Dendritic cell treated with granulocyte-macrophage colony-stimulating factor and Interleukin-4, amounts not matched to agents 40 ng/mL and 50 ng/mL, for 4 days (primary cell): ENCODE measurements around the gene RWDD1.

Experiments used
- H3K27ac Mint-ChIP-seq: one replicate; pipeline ENCODE4 v1.8.0; 2022; ENCODE audit warnings: mild to moderate bottlenecking, mixed read lengths
- H3K27me3 Mint-ChIP-seq: one replicate; pipeline ENCODE4 v1.8.0; 2022; ENCODE audit warnings: mild to moderate bottlenecking, mixed read lengths
- H3K36me3 Mint-ChIP-seq: one replicate; pipeline ENCODE4 v1.8.0; 2022; ENCODE audit warnings: low read depth, mixed read lengths
- H3K4me1 Mint-ChIP-seq: one replicate; pipeline ENCODE4 v1.8.0; 2022; ENCODE audit warnings: low read depth, mixed read lengths
- H3K4me3 Mint-ChIP-seq: one replicate; pipeline ENCODE4 v1.8.0; 2022; ENCODE audit warnings: mild to moderate bottlenecking, moderate library complexity, mixed read lengths
- H3K9me3 Mint-ChIP-seq: one replicate; pipeline ENCODE4 v1.8.0; 2022; ENCODE audit warnings: mixed read lengths
- intact Hi-C: fragments of 100-400 bp; cut with micrococcal nuclease; formaldehyde crosslinking; loops from one replicate; pipeline ENCODE4 v1.15.0; 2022

RWDD1 gene

GRCh38 chr6:116545651-116546050 is 25.7 kb upstream of the RWDD1 start, which contains the start of gene TRAPPC3L:
Gene TRAPPC3L, minus strand, starts transcription at chr6:116545684. Its CDS starts 170 bp downstream, at chr6:116545514.
- intact Hi-C loops: no loop called here
- Mint-ChIP-seq H3K9me3 (no peaks in the 10 kb centered on the region), H3K4me1 (peaks cover 4% of the 10 kb centered on the region)

GRCh38 chr6:116547358-116547757 is 23.9 kb upstream of the RWDD1 start:
- Mint-ChIP-seq H3K4me3 (no peak overlapping the region), H3K36me3 (no peaks in the 10 kb centered on the region), H3K4me1 (peaks cover 5% of the 10 kb centered on the region), H3K9me3 (no peaks in the 10 kb centered on the region), H3K27me3 (peaks cover 1% of the 10 kb centered on the region), H3K27ac (no peak overlapping the region)
- intact Hi-C loops: no loop called here

More at GRCh38 chr6:116545651-116546050, 25.7 kb upstream of the RWDD1 start, which contains the start of gene TRAPPC3L:
- peaks cover 4% of the 10 kb centered on the region for H3K27me3 Mint-ChIP-seq
- H3K4me3 Mint-ChIP-seq: no peak within 1 kb of the TSS
- no peaks in the 10 kb centered on the region for H3K36me3 Mint-ChIP-seq
- H3K27ac Mint-ChIP-seq: no peak within 1 kb of the TSS

- Mint-ChIP-seq H3K4me1 (peaks cover 5% of the 10 kb centered on the region), H3K4me3 (no peak overlapping the region), H3K9me3 (no peaks in the 10 kb centered on the region), H3K36me3 (no peaks in the 10 kb centered on the region), H3K27ac (no peak overlapping the region), H3K27me3 (peaks cover 3% of the 10 kb centered on the region)
- intact Hi-C loops: no loop called here
Measured at GRCh38 chr6:116550796-116551195, 20.5 kb upstream of the RWDD1 start.

DNA sequence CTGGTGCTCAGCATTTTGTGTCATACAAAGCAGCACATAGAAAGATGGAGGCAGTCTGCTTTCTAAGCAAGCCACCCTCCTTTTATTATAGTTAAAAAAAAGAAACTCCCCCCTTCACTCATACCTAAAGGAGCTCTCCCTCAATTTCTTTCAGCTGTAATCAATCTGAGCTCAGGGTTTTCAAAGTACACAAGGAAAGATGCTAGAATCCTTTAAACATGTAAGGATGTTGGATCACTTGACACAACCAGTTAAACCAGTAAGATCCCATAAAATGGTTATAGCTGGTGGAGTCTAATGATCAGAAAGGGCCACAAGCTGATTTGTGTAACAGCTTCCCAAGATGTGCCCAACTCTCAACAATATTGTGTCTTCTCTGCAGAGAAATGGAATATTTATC is 17.9 kb upstream of the RWDD1 start, which contains the start of gene CALHM4:
Gene CALHM4, plus strand, starts transcription at position 301 of the 400 bp plus-strand sequence. Its CDS starts 43 bp downstream, at position 344.
- intact Hi-C loops: no loop called here
- Mint-ChIP-seq H3K9me3 (no peaks in the 10 kb centered on the region), H3K27ac (no peak within 1 kb of the TSS), H3K36me3 (no peaks in the 10 kb centered on the region), H3K27me3 (peaks cover 3% of the 10 kb centered on the region), H3K4me3 (no peak within 1 kb of the TSS), H3K4me1 (peaks cover 5% of the 10 kb centered on the region)

- Mint-ChIP-seq H3K9me3 (no peaks in the 10 kb centered on the region), H3K4me1 (no peaks in the 10 kb centered on the region), H3K36me3 (no peaks in the 10 kb centered on the region), H3K27ac (no peak overlapping the region), H3K27me3 (peaks cover 3% of the 10 kb centered on the region), H3K4me3 (no peak overlapping the region)
- intact Hi-C loops: no loop called here
Measured at GRCh38 chr6:116556065-116556464, 15.2 kb upstream of the RWDD1 start.

GRCh38 chr6:116556814-116557415 is 14.4 kb upstream of the RWDD1 start:
- H3K4me1 Mint-ChIP-seq: no peaks in the 10 kb centered on the region

GRCh38 chr6:116557893-116558292 is 13.4 kb upstream of the RWDD1 start:
- intact Hi-C loops: no loop called here
- H3K27me3 Mint-ChIP-seq: peaks cover 6% of the 10 kb centered on the region
- no peaks in the 10 kb centered on the region for H3K36me3 Mint-ChIP-seq
- no peaks in the 10 kb centered on the region for H3K9me3 Mint-ChIP-seq
- H3K27ac Mint-ChIP-seq: no peak overlapping the region
- no peak overlapping the region for H3K4me3 Mint-ChIP-seq
- no peaks in the 10 kb centered on the region for H3K4me1 Mint-ChIP-seq

More at GRCh38 chr6:116556814-116557415, 14.4 kb upstream of the RWDD1 start:
- Mint-ChIP-seq H3K9me3 (no peaks in the 10 kb centered on the region), H3K27me3 (peaks cover 3% of the 10 kb centered on the region), H3K4me3 (no peak overlapping the region), H3K36me3 (no peaks in the 10 kb centered on the region), H3K27ac (no peak overlapping the region)
- intact Hi-C loops: no loop called here

DNA sequence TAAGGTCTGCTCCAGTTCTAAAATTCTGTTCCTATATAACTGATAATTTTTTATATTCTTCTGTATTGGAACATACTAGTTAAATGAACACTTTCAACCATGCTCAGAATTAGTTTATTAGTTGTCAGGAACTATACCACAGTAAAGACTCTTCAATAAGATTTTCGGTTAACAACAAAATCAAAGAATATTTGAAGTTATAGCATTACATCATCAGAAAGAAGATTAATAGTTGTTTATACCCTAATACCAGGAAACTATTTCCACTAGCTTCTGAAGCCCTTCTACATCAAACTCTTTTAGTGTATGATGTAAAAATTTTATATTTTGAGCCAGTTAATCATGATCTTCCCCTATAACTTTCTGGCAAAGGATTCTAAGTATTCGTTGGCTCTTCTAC is 11.2 kb upstream of the RWDD1 start:
- Mint-ChIP-seq H3K4me3 (no peak overlapping the region), H3K27ac (no peak overlapping the region), H3K4me1 (peaks cover 4% of the 10 kb centered on the region), H3K27me3 (peaks cover 7% of the 10 kb centered on the region), H3K9me3 (no peaks in the 10 kb centered on the region), H3K36me3 (no peaks in the 10 kb centered on the region)
- intact Hi-C loops: loop anchor here (2.0 kb wide), 1 partner anchor 341 kb away; no protein-coding TSS in a partner anchor

- Mint-ChIP-seq H3K27me3 (peaks cover 13% of the 10 kb centered on the region), H3K9me3 (peaks cover 2% of the 10 kb centered on the region), H3K36me3 (no peaks in the 10 kb centered on the region), H3K27ac (no peak overlapping the region), H3K4me3 (no peak overlapping the region), H3K4me1 (peaks cover 5% of the 10 kb centered on the region)
- intact Hi-C loops: loop anchor here (1.0 to 2.0 kb wide), 2 partner anchors 293 to 343 kb away; no protein-coding TSS in a partner anchor
Measured at GRCh38 chr6:116561377-116562018, 9.8 kb upstream of the RWDD1 start.

DNA sequence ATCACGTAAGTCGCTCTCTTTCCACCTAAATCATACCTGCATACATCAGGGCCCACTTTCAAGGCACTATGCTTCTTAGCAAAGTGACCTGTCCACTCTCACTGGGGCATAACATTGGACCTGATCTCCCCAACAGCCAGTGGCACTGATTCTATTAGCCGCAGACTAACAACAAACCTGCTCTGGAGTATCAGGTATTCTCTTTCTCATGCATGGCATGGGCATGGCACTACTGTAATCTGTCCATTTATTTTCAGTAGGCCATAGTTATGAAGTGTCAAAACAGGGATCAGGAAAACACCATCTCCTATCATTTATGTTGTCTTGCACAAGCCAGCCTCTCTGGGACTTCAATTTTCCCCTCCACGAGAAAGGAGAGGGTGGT is 9.3 kb upstream of the RWDD1 start:
- H3K9me3 Mint-ChIP-seq: peaks cover 7% of the 10 kb centered on the region
- intact Hi-C loops: no loop called here

DNA sequence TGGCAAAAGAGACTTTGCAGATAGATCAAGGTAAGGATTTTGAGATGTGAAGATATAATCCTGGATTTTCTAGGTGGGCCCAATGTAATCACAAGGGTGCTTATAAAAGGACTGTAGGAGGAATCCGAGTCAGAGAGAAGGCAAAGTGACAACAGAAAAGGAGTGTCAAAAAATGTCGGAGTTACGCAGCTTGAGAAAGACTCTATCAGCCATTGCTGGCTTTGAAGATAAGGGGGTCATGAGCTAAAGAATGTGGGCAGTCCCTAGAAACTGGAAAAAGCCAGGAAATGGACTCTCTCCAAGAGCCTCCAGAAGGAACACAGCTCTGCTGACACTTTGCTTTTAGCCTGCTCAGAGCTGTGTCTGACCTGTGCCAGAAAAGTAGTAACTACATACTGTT is 8.7 kb upstream of the RWDD1 start:
- H3K36me3 Mint-ChIP-seq: no peaks in the 10 kb centered on the region
- peaks cover 7% of the 10 kb centered on the region for H3K4me1 Mint-ChIP-seq
- no peak overlapping the region for H3K4me3 Mint-ChIP-seq
- intact Hi-C loops: no loop called here
- no peak overlapping the region for H3K27ac Mint-ChIP-seq
- peaks cover 13% of the 10 kb centered on the region for H3K27me3 Mint-ChIP-seq
- H3K9me3 Mint-ChIP-seq: peaks cover 9% of the 10 kb centered on the region

More for the DNA sequence above, 9.3 kb upstream of the RWDD1 start:
- peaks cover 5% of the 10 kb centered on the region for H3K4me1 Mint-ChIP-seq
- no peak overlapping the region for H3K4me3 Mint-ChIP-seq
- H3K36me3 Mint-ChIP-seq: no peaks in the 10 kb centered on the region
- peaks cover 13% of the 10 kb centered on the region for H3K27me3 Mint-ChIP-seq
- no peak overlapping the region for H3K27ac Mint-ChIP-seq

- peaks cover 9% of the 10 kb centered on the region for H3K9me3 Mint-ChIP-seq
- intact Hi-C loops: no loop called here
- H3K4me3 Mint-ChIP-seq: no peak overlapping the region
- no peaks in the 10 kb centered on the region for H3K36me3 Mint-ChIP-seq
- H3K27ac Mint-ChIP-seq: no peak overlapping the region
- peaks cover 13% of the 10 kb centered on the region for H3K27me3 Mint-ChIP-seq
- peaks cover 17% of the 10 kb centered on the region for H3K4me1 Mint-ChIP-seq
Measured at GRCh38 chr6:116563830-116564229, 7.5 kb upstream of the RWDD1 start.

GRCh38 chr6:116564311-116564710 is 7.0 kb upstream of the RWDD1 start:
- intact Hi-C loops: no loop called here
- H3K9me3 Mint-ChIP-seq: peaks cover 9% of the 10 kb centered on the region
- no peak overlapping the region for H3K27ac Mint-ChIP-seq
- H3K36me3 Mint-ChIP-seq: no peaks in the 10 kb centered on the region
- H3K4me3 Mint-ChIP-seq: no peak overlapping the region
- H3K4me1 Mint-ChIP-seq: peaks cover 21% of the 10 kb centered on the region
- H3K27me3 Mint-ChIP-seq: peaks cover 13% of the 10 kb centered on the region
